ENCODE results near the gene CADM1.

Gene CADM1

GRCh38 chr11:115145324-115145723, 358.9 kb downstream of the CADM1 start:
- DNase-seq (ENCODE audit: low read depth): no peak

- DNase-seq (ENCODE audit: low read depth): no peak
Observed at GRCh38 chr11:115144914-115145313, 359.3 kb downstream of the CADM1 start.

GRCh38 chr11:115144014-115144413, 360.2 kb downstream of the CADM1 start:
- DNase-seq (ENCODE audit: low read depth): no peak

GRCh38 chr11:115141231-115142114, 362.7 kb downstream of the CADM1 start:
- no peak for DNase-seq (ENCODE audit: low read depth)

- no peak for DNase-seq (ENCODE audit: low read depth)
Observed at GRCh38 chr11:115135936-115136335, 368.3 kb downstream of the CADM1 start.

- no peak for DNase-seq (ENCODE audit: low read depth)
Observed at GRCh38 chr11:115134926-115135325, 369.3 kb downstream of the CADM1 start.

- no peak for DNase-seq (ENCODE audit: low read depth)
Observed at GRCh38 chr11:115133475-115134209, 370.6 kb downstream of the CADM1 start.

- DNase-seq (ENCODE audit: low read depth): no peak
Observed at GRCh38 chr11:115132436-115133228, 371.6 kb downstream of the CADM1 start.

- no peak for DNase-seq (ENCODE audit: low read depth)
Observed at GRCh38 chr11:115129473-115130289, 374.5 kb downstream of the CADM1 start.

- no peak for DNase-seq (ENCODE audit: low read depth)
Observed at GRCh38 chr11:115128226-115128625, 376.0 kb downstream of the CADM1 start.

GRCh38 chr11:115127790-115128189, 376.4 kb downstream of the CADM1 start:
- no peak for DNase-seq (ENCODE audit: low read depth)

- DNase-seq (ENCODE audit: low read depth): no peak
Observed at GRCh38 chr11:115126515-115127208, 377.6 kb downstream of the CADM1 start.

- no peak for DNase-seq (ENCODE audit: low read depth)
Observed at GRCh38 chr11:115126092-115126491, 378.1 kb downstream of the CADM1 start.

- DNase-seq (ENCODE audit: low read depth): no peak
Observed at GRCh38 chr11:115124786-115125185, 379.4 kb downstream of the CADM1 start.

- no peak for DNase-seq (ENCODE audit: low read depth)
Observed at GRCh38 chr11:115123641-115124040, 380.6 kb downstream of the CADM1 start.

GRCh38 chr11:115122274-115122673, 381.9 kb downstream of the CADM1 start:
- no peak for DNase-seq (ENCODE audit: low read depth)
